HPDE6-E6E7 (cell line): ENCODE results near the gene LACTBL1.

ENCODE experiments used
- DNase-seq: peaks from one replicate; pipeline ENCODE4 v3.0.0; 2011; ENCODE audit warnings: missing footprints; ENCODE audit errors: extremely low spot score

The LACTBL1 gene

DNA sequence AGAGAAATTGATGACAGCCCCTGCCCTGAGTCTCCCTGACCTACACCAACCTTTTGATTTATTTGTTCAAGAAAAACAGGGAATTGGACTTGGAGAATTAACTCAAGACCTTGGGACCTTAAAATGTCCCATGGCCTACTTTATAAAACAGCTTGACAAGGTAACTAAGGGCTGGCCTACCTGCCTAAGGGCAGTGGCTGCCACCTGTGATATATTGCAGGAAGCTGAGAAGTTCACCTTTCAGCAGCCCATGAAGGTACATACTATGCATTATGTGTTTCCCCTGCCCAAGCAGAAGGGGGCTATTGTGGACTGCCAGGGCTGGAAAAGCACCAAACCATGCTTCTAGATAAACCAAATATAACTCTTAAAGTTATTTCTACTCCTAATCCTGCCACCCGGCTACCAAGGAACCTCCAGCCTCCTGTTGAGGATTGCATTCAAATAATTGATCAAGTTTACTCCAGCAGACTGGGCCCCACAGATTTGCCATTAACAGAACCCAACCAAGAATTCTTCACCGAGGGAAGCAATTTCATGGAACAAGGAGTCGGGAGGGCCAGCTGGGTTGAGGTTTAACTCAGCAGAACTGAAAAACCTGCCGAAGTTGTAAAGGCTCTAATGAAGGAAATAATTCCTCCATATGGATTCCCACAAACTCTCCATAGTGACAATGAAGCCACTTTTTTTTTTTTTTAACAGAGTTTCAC is 28.2 kb downstream of the LACTBL1 start:
- DNase-seq: no peak

DNA sequence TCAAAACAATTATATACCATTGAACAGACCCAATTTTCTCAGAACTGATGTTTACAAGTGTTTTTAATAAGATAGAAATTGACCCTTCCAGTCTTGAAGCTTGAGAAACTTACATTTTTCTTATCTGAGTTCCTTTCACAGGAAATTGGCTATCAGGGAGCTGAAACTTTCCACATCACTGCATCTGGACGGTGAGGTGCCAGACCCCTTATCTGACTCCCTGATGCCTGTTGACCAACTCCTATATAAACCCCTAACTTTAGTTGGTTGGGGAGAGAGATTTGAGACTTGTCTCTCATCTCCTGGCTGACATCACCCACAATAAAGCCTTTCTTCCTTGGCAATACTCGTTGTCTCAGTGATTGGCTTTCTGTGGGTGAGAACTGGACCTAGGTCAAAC is 31.4 kb downstream of the LACTBL1 start:
- DNase-seq: no peak

DNA sequence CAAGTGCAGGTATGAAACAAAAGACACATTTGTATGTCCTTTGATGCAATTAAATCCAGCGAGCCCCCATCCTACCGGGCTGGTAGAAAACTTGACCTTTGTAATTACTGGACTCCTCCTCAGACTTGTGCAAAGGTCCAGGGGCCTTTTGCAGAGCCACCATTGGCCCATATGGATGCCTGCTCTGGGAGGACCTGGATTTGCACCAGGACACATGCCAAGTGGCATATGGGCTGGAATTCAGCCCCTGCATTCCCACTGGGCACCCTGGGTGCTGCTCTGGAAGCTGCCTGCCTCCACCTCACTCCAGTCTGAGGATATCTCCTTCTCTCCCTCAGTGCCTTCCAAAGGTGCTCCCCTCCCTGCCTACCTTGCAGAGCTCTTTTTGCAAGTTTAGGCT is 36.0 kb downstream of the LACTBL1 start:
- DNase-seq: no peak

DNA sequence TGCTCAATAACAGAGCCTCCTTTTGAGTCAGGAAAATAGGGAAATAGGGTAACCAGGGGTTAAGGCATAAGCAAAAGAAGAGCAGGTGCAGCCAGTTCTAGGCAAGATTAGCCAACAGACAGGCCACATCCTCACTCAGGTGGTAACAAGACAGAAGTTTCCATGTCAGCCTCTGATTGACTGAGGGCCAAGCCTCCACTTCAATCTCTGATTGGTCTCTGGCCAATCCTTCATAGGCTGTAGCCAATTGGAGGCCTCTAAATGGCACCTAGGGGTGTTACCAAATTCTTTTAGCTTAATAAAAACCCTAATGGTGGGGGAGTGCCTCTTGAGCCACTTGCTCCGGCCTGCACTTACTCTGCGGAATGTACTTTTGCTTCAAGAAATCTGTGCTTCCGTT is 37.2 kb downstream of the LACTBL1 start:
- DNase-seq: no peak

DNA sequence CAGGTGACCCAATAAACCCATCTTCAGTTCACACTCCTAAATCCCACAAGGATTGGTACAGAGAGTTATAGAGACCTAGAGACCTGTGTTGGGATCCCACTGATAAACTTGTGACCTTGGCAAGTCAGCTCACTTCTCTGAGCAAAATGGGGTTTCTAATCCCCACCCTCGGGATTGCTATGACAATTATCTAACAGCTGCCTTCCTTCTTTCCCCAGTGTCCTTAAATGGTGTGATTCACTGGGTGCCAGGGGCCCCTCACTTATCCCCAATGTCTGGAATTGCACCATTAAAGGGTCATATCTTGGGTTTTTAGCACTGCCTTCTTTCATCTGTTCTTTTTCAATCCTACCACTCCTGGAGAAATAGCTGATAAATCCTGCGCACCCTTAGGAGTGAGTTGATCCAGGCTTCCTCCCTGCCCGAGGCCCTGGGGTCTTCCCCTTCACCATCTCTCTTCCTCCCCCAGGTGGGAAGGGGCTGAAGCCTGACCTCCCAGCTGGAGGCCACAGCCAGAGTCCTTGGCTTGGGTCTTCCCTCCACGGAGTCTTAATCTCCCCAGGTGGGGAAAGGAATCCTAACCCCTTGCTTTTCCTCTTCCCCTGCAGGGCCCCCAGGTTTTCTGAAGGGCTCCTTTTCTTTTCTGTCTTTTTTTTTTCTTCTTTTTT is 39.7 kb downstream of the LACTBL1 start:
- DNase-seq: no peak

DNA sequence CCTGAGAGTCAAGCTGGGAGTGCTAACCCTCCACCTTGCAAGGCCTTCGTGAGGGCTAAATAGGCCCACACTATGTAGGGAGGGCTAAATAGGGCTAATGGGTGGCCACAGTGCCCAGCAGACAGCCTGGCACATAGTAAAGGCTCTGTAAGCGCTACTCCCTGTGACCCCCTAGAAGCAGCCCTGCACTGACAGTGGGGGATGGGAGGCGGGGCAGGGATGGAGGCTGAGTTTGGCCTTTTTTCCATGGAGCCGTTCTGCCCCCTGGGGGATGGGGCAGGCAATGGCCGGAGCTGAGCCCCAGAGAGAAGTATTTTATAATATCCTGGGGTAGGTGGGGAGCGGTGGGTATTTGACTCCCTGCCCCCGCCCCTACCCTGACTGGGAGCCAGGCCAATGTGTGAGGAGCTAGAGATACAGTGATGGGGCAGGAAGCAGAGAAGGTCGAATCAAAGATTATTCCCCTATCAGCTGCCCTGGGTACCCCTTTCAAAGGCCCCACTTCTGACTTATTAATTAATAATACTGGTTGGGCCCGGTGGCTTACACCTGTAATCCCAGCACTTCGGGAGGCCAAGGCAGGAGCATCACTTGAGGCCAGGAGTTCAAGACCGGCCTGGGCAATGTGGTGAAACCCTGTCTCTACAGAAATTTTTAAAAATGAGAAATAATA is 42.3 kb downstream of the LACTBL1 start:
- DNase-seq: peak; percentile 58

DNA sequence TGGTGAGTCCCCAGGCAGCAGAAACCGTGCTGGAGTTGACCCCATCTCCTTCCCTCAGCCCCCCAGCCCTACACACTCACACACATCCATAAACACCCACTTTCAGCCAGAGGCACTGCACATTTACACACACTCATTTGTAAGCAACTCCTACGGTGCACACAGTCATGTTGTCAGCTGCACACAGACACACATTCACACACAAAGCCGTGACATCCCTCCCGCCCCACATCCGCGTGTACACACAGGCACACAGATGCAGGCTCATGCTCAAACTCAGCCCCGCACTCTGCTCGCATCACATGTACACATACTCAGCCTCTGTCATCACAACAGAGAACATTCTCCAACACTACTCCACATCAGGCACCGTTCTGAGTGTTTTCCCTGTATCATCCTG is 47.6 kb downstream of the LACTBL1 start:
- no peak for DNase-seq

DNA sequence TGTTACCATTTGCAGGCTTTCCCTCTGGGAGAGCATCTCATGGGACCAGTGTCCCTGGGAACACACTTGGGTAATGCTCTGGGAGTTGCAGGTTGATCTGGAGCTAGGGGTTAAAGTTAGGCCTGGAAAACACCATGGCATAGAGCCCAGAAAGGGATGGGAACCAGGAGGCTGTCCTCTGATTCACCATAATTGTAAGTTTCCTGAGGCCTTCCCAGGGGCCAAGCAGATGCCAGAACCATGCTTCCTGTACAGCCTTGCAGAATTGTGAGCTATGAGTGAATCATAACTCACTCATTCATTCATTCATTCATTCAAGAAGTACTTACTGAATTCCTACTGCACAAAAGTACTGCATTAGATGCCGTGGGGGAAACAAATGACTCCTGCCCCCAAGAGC is 50.0 kb downstream of the LACTBL1 start:
- no peak for DNase-seq

DNA sequence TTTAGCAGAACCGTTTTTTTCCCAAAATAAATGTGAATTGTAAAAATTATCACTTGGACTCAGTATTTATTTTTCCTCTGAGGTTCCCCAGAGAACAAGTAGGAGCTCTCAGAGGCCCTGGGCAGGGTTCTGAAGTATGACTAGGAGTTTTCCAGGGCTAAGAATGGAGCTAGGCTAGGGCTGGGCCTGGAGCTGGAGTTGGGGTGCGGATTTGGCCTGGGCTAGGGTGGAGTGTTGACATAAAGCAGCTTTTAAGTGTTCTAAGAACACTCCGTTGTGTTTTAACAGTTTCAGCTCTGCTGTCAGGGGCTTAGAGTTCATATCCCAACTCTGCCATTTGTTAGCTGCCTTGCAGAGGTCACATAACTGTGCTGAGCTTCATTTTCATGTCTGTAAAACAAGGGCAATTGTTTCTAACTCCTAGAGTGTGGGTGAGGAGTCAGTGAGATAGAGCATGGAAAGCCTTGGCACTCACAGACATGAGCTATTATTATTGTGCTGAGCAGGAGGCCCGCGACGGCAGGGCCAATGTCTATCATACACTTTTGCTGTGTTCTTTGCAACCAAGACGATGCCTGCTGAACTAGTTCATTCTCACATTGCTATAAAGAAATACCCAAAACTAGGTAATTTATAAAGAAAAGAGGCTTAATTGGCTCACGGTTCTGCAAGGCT is 51.1 kb downstream of the LACTBL1 start:
- DNase-seq: no peak

DNA sequence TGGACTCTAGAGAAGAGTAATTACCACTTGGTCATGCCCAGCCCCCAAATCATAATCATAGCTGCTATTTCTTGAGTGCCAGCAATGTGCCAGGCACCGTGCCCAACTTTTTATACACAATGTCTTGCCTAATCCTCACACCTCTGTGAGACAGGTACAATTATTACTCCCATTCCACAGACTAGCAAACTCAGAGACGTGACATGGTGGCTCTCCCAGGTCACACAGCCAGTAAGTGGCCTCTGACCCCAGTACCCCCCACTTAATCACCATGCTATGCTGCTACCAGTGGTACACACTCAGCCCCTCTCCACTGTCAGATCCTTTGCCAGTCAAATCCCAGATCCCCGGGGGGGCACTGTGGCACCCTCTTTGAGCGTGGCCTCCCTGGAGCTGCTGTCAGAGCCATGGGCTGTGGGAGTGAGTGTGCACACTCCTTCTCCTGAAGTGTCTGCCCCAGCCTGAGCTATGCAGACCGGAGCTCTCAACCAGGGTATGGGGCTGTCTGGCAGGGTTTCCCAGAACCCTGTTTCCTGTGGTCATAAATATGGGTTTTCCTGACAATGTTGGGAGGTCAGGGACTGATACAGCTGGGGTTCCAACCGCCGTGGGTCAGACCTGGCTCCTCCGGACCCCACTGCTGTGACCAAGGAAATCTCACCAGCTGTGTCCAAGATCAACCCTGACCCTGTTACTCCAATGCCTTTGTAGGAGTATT is 51.8 kb downstream of the LACTBL1 start:
- DNase-seq: no peak

DNA sequence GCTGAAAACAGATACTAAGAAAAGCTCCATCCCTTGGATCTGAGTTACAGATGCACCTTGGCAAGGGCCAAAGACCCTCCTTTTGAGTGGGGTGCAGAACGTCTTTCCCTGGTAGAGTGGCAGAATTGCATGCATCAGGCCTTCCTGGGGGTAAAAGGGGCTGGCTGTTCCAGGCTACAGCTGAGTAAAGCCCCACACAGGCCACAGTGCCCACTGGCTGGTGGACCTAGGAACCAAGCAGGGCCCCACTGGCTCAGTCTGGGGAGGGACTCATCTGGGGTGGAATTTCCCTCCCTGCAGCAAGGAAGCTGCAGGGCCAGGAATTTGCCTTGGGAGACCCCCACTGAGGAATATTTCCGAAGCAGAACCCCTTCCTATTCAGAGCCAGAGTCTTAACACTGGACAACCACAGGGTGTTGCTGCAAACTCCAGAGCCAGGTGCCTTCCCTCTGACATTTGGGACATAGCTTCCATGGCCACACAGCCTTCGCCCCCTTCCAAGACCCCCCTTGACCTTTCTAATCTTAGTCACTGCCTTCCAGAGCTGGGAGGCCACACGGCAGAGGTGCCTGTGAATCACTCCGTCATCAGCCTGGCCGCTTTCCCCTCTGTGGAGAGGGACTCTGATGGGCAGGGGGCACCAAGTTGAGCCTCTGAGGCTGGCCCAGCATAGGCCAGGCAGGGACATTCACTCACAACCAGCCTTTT is 52.5 kb downstream of the LACTBL1 start:
- DNase-seq: no peak

DNA sequence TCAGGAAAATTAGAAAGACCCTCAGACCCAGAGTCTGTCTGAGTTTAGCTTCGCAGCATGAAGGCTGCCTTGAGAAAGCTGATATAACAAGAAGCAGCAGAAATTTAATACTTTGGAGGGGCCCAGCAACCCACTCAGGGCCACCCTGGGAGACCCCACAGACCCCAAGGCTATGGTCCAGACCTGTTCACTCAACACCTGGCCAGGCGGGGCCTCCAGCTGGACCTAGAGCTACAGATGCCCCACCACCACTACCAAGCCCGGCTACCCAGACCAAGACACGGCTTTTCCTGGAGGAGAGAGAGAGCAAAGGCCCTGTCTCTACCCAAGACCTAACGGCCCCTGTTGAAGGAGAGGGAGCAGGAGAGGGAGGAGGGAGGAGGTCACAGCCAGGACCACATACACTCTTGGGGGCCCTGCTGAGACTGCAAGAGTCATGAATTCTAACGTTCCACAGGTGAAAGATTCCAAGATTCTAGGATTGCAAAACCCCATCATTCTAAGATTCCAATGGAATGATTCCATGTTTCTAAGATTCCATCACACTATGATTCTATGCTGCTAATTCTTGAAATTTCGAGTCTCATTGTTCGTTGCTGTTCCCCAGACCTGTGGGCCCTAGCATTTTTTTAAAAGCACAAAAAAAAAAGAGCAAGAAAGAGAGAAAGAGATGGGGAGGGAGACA is 53.2 kb downstream of the LACTBL1 start:
- no peak for DNase-seq

DNA sequence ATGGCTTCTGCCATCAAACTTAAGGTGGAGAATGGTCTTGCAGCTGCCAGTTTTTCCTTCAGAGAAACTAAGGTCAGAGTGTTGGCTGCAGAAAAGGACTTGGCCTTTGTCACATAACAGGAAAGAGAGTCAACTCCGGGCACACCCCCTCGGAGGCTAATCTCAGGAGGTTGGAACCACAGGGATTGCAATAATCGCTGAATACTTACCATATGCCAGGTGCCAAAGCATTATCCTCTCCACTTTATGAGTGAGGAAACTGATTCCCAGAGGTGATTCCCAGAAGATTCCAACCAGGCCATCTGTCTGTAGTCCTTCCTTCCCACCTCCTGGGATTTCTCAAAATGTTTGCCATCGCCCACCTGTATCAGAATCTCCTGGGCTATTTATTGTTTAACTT is 54.0 kb downstream of the LACTBL1 start:
- no peak for DNase-seq

DNA sequence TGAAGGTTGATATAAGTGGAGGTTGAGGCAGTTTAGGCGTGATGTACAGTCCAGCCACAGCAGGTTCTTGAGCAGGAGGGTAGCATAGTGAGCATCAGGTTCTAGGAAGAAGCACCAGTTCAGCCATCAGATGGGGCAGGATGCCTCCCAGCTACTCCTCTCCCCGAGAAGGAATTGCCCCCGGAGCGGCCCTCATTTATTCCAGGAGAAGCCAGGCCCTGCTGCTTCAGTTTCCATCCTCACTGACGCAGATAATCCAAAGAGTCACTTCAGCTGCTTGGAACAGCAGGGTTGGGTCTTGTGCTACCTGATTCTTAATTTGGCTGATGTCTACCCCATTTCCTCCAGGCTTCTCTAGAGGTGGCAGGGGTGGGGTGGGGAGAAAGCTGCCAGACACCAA is 54.7 kb downstream of the LACTBL1 start:
- no peak for DNase-seq

DNA sequence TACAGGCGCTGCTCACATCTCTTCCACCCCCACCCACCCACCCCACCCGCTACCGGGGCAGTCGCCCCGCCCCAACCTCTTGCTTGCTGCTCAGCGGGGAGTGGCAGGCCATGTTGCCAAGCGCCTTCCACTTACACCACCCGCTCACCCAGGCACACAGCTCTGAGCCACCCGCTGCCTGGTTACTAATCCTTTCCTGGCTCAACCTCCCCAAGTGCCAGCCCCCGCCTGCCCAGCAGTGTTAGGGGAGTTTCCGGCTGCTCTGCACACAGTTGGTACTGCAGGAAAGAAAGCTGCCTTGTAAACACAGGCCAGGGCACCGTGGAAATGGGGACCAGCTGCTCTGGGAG is 56.2 kb downstream of the LACTBL1 start:
- DNase-seq: peak; percentile 26

DNA sequence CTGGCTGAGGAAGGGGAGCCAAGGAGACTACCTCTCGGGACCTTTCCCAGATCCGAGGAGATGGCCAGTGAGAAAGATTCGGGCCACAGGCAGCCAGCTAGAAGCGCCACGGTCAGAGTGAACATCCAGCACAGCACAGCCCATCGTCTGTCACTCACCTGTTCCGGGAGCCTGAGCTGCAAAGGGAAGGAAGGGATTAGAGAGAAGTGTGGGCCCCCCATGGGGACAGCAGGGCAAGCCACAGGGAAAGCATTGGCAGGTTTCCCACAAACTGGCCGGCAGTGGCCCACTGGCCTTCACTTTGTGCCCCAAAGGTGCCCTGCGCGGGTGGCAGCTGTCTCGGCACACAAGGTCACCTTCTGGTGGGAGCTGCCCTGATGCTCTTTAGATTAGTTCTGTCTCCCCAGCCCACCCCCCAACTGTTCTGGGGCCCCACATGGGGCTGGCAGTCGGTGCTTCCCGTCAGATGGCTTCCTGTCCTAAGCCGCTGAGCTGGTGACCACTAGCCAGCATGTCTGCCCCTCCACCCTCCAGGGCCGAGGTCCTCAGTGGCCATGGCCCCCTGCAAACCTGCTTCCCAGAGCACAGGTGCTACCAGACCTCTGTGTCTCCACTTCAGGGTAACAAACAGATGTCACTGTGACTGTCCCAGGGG is 56.7 kb downstream of the LACTBL1 start:
- DNase-seq: no peak

DNA sequence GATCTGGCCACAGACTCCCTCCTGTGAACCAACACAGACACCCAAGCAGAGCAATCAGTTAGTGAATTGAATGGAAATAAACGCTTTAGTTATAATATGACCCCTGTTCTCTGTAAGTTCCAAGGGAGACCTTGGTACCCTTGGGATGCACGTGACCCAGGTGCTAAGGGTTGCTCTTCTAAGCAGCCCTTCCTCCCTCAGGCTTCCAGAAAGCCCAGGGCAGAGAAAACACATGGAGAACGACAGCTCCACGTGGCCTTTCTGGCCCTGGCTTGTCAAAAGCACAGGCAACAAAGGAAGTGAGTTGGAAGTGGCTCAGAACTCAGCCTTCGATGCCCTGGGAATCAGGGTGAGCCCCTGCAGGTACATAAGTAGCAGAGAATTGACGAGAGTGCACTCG is 57.4 kb downstream of the LACTBL1 start:
- DNase-seq: no peak

DNA sequence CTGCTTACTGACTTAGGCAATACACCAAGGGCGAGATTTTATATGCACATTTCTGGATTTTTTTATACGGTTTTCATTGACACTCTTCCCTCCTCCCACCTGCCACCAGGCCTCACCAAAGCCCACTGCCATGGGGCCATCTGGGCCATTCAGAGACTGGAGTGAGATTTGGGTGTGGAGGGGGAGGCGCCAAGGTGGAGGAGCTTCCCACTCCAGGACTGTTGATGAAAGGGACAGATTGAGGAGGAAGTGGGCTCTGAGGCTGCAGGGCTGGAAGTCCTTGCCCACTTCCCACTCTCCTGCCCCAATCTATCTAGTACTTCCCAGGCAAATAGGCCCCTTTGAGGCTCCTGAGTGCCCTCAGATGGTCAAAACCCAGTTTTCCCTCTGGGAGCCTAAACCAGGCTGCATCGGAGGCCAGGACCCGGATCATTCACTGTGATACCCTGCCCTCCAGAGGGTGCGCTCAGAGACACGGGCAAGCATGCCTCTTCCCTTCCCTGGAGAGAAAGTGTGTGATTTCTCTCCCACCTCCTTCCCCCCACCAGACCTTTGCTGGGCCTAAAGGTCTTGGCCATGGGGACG is 57.9 kb downstream of the LACTBL1 start:
- DNase-seq: no peak

DNA sequence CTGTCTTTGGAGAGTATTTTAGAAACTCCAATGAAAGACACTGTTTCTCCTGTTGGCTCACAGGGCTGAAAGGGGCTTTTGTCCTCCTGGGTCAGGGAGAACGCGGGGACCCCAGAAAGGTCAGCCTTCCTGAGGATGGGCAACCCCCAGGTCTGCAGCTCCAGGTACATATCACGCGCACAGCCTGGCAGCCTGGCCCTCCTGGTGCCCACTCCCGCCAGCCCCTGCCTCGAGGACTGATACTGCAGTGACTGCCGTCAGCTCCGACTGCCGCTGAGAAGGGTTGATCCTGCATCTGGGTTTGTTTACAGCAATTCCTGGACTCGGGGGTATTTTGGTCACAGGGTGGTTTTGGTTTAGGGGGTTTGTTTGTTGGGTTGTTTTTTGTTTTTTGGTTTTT is 58.5 kb downstream of the LACTBL1 start:
- no peak for DNase-seq
